HG03575 (cell line): ENCODE measurements around the gene GRIA4.
A peak's percentile ranks its signal among the peaks of the same experiment; 100 is the strongest.
"Not testable (repeated sequence)": the region's sequence is repeated elsewhere in the genome, so short reads cannot be mapped to it uniquely, and the experiment has no call there.

Source experiments
- ATAC-seq: cut with Tn5 transposase; IDR thresholded peaks from one replicate; pipeline ENCODE4 v1.9.1; 2021; ENCODE audit not compliant: unreplicated experiment, insufficient number of reproducible peaks, low FRiP score; ENCODE audit errors: extremely low read depth

The GRIA4 gene

DNA sequence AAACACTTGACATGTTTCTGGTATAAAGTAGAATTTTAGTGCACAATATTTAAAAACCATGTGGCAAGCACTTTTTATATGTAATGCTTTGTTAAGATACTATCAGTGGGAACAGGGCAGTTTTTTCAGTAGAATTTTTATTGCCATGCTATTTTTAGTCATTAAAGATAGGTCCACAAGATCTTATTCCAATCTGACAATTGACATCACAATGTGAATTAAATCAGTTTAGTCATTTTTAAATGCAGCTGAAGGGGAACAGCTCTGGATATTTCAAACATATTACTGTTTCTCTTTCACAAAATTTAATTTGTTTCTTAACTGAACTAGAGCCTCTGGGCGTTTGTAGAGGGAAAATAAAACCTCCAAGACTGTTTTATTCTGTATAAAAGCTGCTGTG lies 218.0 kb downstream of the GRIA4 start:
- no peak for ATAC-seq

DNA sequence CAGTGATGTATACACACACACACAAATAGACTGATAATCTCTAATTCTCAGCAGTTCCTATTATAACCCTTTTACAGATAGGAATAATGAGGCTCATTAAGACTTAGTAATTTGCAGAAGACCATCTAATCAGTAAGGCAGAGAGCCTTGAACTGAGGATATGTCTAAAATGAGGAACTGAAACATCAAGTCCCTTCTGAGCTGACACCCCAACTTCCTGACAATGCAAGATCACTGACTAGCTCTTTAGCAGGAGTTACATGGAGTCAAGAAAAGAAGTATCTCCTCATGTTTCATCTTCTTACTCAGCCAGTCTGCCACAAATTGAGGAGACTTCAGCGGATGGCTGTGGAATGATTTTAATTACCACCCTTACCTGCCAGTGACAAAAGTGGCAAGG lies 219.2 kb downstream of the GRIA4 start:
- ATAC-seq = peak; percentile 97

DNA sequence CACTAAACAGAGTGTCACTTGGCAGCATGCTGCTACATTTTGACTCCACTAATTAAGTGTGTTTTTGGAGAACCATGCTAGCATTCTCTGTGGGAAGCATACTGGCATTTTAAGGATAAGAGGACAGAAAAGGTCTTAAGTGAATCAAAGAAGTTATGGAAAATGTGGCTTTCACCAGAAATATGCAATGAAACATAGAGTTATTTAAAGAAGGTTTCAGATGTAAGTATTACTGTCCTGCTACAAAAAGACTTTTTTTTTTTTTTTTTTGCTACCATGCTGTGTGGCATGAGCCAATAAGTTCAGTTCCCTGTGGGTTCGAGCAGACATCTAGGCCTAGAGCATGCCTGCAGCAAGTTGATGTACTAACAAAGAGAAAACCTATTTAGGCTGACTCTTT lies 224.6 kb downstream of the GRIA4 start:
- ATAC-seq = no peak

GRCh38 chr11:105838668-105839384 lies 229.0 kb downstream of the GRIA4 start:
- no peak for ATAC-seq

- no peak for ATAC-seq
Measured at GRCh38 chr11:105840391-105840790, 230.5 kb downstream of the GRIA4 start.

- no peak for ATAC-seq
Measured at GRCh38 chr11:105852403-105852802, 242.5 kb downstream of the GRIA4 start.

DNA sequence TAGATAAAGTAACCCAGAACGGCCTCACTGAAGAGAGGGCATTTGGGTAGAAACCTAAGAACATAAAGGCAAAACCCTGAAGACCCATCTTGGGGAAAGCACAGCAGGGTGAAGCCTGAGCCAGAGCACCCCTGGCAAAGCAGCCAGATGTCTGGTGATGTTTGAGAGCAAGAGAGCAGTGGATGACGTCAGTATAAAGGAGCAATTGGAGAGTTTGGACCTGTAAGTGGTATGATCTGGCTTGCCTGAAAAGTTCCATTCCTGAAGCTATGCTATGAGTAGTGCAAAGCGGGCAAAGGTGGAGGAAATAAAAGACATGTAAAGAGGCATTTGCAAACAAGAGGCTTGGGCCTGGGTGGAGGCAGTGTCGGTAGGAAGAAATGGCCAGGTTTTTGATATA lies 244.4 kb downstream of the GRIA4 start:
- no peak for ATAC-seq

GRCh38 chr11:105856954-105857353 lies 247.1 kb downstream of the GRIA4 start:
- ATAC-seq = no peak

DNA sequence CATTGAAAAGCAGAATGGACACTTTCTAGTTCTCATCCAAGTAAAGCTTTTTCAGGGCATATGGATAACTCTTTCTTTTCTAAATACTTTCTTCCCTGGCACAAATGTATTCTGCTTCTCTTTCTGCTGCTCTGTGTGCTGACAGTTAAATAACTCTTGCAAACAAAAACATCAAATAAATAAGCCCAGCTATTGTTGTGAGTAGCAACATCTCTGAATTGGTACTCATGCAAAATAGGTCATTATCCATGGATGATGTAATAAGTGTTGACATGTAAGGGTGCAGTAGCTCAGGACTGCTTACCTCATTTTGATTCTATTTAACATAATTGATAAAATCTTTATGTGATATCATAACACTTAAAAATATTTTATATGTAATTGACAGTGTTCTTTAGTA lies 247.9 kb downstream of the GRIA4 start:
- ATAC-seq = no peak

DNA sequence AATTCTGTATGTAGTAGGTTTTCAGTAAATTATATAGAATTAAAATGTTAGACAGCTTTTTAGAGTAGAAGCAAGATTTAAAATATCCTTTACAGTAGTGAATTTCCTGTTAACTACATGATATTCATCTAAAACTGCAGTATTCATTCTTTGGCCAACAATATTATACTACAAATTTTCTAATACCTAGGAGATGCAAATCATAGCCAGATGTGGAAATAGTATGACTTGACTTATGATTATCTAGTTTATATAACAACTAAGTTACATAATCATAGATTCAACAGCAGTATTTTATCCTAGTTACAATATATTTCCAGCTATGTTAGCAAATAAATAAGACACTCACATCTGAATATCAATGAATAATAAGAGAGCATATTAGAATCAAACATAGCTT lies 249.0 kb downstream of the GRIA4 start:
- no peak for ATAC-seq

GRCh38 chr11:105860105-105860504 lies 250.2 kb downstream of the GRIA4 start:
- no peak for ATAC-seq

GRCh38 chr11:105861225-105861624 lies 251.4 kb downstream of the GRIA4 start:
- no peak for ATAC-seq

DNA sequence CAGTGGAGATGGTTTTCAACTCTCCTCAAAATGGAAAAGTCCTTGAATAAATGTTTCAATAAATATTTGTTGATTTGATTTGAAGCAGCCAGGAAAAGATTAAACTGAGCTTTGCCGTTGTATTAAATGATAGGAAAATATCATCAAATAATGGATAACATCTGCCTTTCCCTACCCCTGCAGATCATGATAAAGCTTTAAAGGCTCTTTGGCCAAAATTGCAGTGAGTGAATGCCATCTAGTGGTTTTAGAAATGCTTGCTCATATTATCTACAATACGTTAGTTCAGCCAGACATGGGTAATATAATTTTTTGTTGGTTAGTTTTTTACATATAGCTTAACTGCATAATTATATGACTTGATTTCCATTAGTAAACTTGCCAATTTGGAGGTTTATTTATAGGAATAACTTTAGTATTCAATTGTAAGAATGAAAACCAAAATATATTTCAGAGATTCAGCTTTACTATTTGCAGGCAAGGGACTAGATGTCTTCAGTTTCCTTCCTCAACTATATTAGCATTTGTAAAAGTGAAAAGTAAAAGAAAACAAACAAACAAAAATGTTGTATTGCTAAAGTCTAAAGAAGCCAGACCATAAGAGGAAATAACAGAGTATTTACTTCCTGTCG lies 253.0 kb downstream of the GRIA4 start:
- ATAC-seq = no peak

GRCh38 chr11:105863523-105863922 lies 253.7 kb downstream of the GRIA4 start:
- ATAC-seq = no peak

GRCh38 chr11:105867742-105868141 lies 257.9 kb downstream of the GRIA4 start:
- ATAC-seq = no peak

DNA sequence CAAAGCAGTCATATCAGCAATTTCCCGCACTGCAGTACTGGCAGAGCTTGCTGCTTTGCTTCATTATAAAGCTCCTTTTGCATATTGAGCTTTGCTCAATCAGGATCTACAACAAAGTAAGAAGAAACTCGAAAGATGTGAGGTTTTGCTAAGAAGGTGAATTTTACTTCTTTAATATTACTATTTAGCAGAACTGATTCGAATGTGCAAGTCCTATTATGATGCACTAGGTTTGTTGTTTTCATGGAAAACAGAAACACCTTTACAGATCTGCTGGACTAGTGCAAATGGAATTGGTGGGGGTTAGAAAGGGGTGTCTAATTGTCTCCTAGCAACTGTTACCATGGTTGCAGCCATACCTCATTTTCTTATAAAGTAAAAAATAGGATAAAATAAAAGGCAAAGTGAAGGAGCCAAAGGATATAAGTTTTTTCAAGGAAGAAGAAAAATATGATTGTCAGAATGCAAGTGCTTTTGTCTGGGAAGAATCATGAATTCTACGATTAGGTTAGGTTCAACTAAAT lies 259.0 kb downstream of the GRIA4 start:
- ATAC-seq = no peak

GRCh38 chr11:105870516-105871113 lies 260.7 kb downstream of the GRIA4 start:
- no peak for ATAC-seq

DNA sequence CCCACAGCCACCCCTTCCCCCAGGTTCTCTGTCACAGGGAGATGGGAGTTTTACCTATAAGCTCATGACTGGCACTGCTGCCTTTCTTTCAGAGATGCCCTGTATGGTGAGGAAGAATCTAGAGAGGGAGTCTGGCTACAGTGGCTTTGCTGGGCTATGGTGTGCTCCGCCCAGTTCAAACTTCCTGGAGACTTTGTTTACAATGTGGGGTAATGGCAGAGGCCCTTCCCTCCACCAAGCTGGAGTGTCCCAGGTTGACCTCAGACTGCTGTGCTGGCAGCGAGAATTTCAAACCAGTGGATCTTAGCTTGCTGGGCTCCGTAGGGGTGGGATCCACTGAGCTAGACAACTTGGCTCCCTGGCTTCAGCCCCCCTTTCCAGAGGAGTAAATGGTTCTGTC lies 268.6 kb downstream of the GRIA4 start:
- no peak for ATAC-seq

GRCh38 chr11:105878927-105879326 lies 269.1 kb downstream of the GRIA4 start:
- ATAC-seq = not testable (repeated sequence)

GRCh38 chr11:105881027-105881426 lies 271.2 kb downstream of the GRIA4 start:
- ATAC-seq = no peak
